HCT116 (cell line): ENCODE results near the gene RRAD. TPM values are rescaled to one million over a fixed set of nuclear protein-coding genes. Genes with fewer than 3 reads are reported as not detected.

Source experiments
- ATAC-seq: fragments of 200-7000 bp; cut with Tn5 transposase; 2 replicates; pipeline ENCODE4 v1.9.1; 2020; ENCODE audit warnings: mild to moderate bottlenecking, moderate library complexity
- BruUV-seq: library from RNA; stranded (reverse); fragments of 400-500 nt; replicated peaks from 2 replicates; lab custom pipeline; 2021; lab: Mats Ljungman, UMichigan
- CTCF ChIA-PET: fragments of 300-600 bp; sonication (Branson Sonifier 250); formaldehyde crosslinking; loops from one replicate; lab custom pipeline; 2021; ENCODE audit warnings: antibody characterized with exemption; lab: Charles Lee
- POLR2A ChIA-PET: fragments of 300-600, 350-600 bp; sonication (Branson Sonifier 250); formaldehyde crosslinking; loops from one replicate; lab custom pipeline; 2021; ENCODE audit warnings: antibody characterized with exemption; lab: Charles Lee
- RAD21 ChIA-PET, 2 experiments: fragments of 300-600 bp; sonication (Branson Sonifier 250); formaldehyde crosslinking; loops; one replicate each; lab custom pipeline; 2023; ENCODE audit warnings: low total read pairs in 2 of 2; ENCODE audit not compliant: uncharacterized antibody in 2 of 2, unreplicated experiment in 2 of 2, low non-redundant PET in 1 of 2; lab: Charles Lee
- DNase-seq: peaks from one replicate; pipeline ENCODE4 v3.0.0-alpha.2; 2010; ENCODE audit warnings: low read depth, low spot score
- H2AFZ ChIP-seq: fragments of 200-600 bp; shearing (Covaris generic), sonication (generic); 2 replicates; pipeline ENCODE4 v1.6.1; 2017; ENCODE audit warnings: low read depth, mixed run types, mixed read lengths, antibody characterized with exemption, low read length; ENCODE audit not compliant: poor library complexity, severe bottlenecking
- H3K27ac ChIP-seq: 2 replicates; pipeline ENCODE4 v1.5.1; 2012; ENCODE audit warnings: low read depth, low read length
- H3K27me3 ChIP-seq: fragments of 200-600 bp; sonication (generic); 2 replicates; pipeline ENCODE4 v1.6.1; 2016; ENCODE audit warnings: mixed run types, low read length, mixed read lengths; ENCODE audit not compliant: insufficient read depth
- H3K36me3 ChIP-seq, 2 experiments: fragments of 200-500 bp in 1 of 2; fragments of 200-600 bp in 1 of 2; sonication (Bioruptor generic) in 1 of 2; sonication (generic) in 1 of 2; 2 replicates each; pipeline versions ENCODE4 v1.5.1 to v1.6.1; 2014 to 2016; ENCODE audit warnings: low read length in 2 of 2, inconsistent platforms in 1 of 2, mixed read lengths in 1 of 2, mixed run types in 1 of 2; ENCODE audit not compliant: insufficient read depth in 2 of 2, control insufficient read depth in 1 of 2
- H3K4me1 ChIP-seq, 2 experiments: fragments of 200-600 bp in 1 of 2; sonication (generic) in 1 of 2; 2 replicates each; pipeline versions ENCODE4 v1.5.1 to v1.6.1; 2012 to 2017; ENCODE audit warnings: low read length in 2 of 2, inconsistent platforms in 1 of 2, mild to moderate bottlenecking in 1 of 2, mixed read lengths in 1 of 2, mixed run types in 1 of 2, moderate library complexity in 1 of 2; ENCODE audit not compliant: insufficient read depth in 2 of 2, control insufficient read depth in 1 of 2
- H3K4me2 ChIP-seq: fragments of 200-600 bp; sonication (generic); 2 replicates; pipeline ENCODE4 v1.6.1; 2017; ENCODE audit warnings: mixed run types, low read length, mixed read lengths
- H3K4me3 ChIP-seq, 2 experiments: fragments of 200-600 bp in 1 of 2; sonication (generic) in 1 of 2; replicated peaks in 1 of 2; 2 replicates each; pipeline ENCODE4 v1.5.1; 2011 to 2016; ENCODE audit warnings: low read length in 2 of 2, control low read depth in 1 of 2, low read depth in 1 of 2, mild to moderate bottlenecking in 1 of 2, mixed read lengths in 1 of 2, mixed run types in 1 of 2
- H3K79me2 ChIP-seq: fragments of 200-600 bp; sonication (generic); 2 replicates; pipeline ENCODE4 v1.6.1; 2017; ENCODE audit warnings: mild to moderate bottlenecking, mixed run types, low read length, moderate library complexity, mixed read lengths; ENCODE audit not compliant: insufficient read depth
- H3K9ac ChIP-seq: fragments of 200-600 bp; sonication (generic); 2 replicates; pipeline ENCODE4 v1.6.1; 2016; ENCODE audit warnings: low read length, mixed read lengths
- H3K9me2 ChIP-seq: fragments of 200-600 bp; sonication (generic), shearing (Covaris generic); 2 replicates; pipeline ENCODE4 v1.6.1; 2017; ENCODE audit warnings: mixed run types, mild to moderate bottlenecking, moderate library complexity; ENCODE audit not compliant: insufficient read depth
- H3K9me3 ChIP-seq, 2 experiments: fragments of 200-500 bp in 1 of 2; fragments of 200-600 bp in 1 of 2; sonication (Bioruptor generic) in 1 of 2; sonication (generic) in 1 of 2; 2 replicates each; pipeline ENCODE4 v1.6.1; 2014 to 2017; ENCODE audit warnings: low read length in 2 of 2, mixed read lengths in 2 of 2, inconsistent platforms in 1 of 2, low read depth in 1 of 2, mild to moderate bottlenecking in 1 of 2, mixed run types in 1 of 2, moderate library complexity in 1 of 2; ENCODE audit not compliant: control insufficient read depth in 1 of 2, insufficient read depth in 1 of 2
- H4K20me1 ChIP-seq: fragments of 200-600 bp; sonication (generic), shearing (Covaris generic); 2 replicates; pipeline ENCODE4 v1.6.1; 2017; ENCODE audit warnings: mixed run types, mild to moderate bottlenecking, moderate library complexity; ENCODE audit not compliant: insufficient read depth
- ELF1 ChIP-seq: IDR thresholded peaks from 2 replicates; pipeline ENCODE4 v1.6.1; 2012; ENCODE audit warnings: low read depth, borderline replicate concordance
- EZH2 ChIP-seq: fragments of 200-600 bp; sonication (generic); IDR thresholded peaks from 2 replicates; pipeline ENCODE4 v1.6.1; 2017; ENCODE audit warnings: antibody characterized with exemption, mixed run types
- EZH2phosphoT487 ChIP-seq: fragments of 200-600 bp; IDR thresholded peaks from 2 replicates; pipeline ENCODE4 v1.6.1; 2018; ENCODE audit warnings: antibody characterized with exemption, borderline replicate concordance
- FOSL1 ChIP-seq: IDR thresholded peaks from 2 replicates; pipeline ENCODE4 v1.6.1; 2012; ENCODE audit warnings: low read depth
- JUND ChIP-seq: IDR thresholded peaks from 2 replicates; pipeline ENCODE4 v1.6.1; 2012
- POLR2A ChIP-seq: IDR thresholded peaks from 2 replicates; pipeline ENCODE4 v1.7.0; 2011; ENCODE audit warnings: borderline replicate concordance; ENCODE audit not compliant: insufficient read depth, insufficient read length; ENCODE audit errors: extremely low read depth
- REST ChIP-seq: IDR thresholded peaks from 2 replicates; pipeline ENCODE4 v1.6.1; 2012; ENCODE audit warnings: low read depth
- SIN3A ChIP-seq: IDR thresholded peaks from 2 replicates; pipeline ENCODE4 v1.6.1; 2012; ENCODE audit warnings: low read depth
- SP1 ChIP-seq: IDR thresholded peaks from 2 replicates; pipeline ENCODE4 v1.6.1; 2012; ENCODE audit warnings: low read depth
- SRF ChIP-seq: IDR thresholded peaks from 2 replicates; pipeline ENCODE4 v1.6.1; 2012; ENCODE audit warnings: low read depth
- TCF7L2 ChIP-seq: IDR thresholded peaks from 2 replicates; pipeline ENCODE4 v1.7.0; 2011; ENCODE audit warnings: borderline replicate concordance, inconsistent platforms; ENCODE audit not compliant: insufficient read depth, insufficient read length; ENCODE audit errors: extremely low read depth
- ZNF274 ChIP-seq: fragments of 200-500 bp; sonication (Bioruptor generic); IDR thresholded peaks from 2 replicates; pipeline ENCODE4 v1.6.1; 2014; ENCODE audit warnings: mild to moderate bottlenecking, low read depth, low read length, inconsistent platforms
- intact Hi-C: fragments of 100-400 bp; cut with micrococcal nuclease; formaldehyde crosslinking; loops from 2 replicates; pipeline ENCODE4 v1.10.0; 2022
- total RNA-seq: library from RNA; stranded (reverse); gene quantifications from one replicate; pipeline ENCODE4 v1.2.1, GENCODE V29; 2021; ENCODE audit not compliant: unreplicated experiment
- TF ChIP-seq, protein P1 (sequence below): IDR thresholded peaks from 2 replicates; pipeline ENCODE4 v1.6.1; 2012
- TF ChIP-seq, protein P2 (sequence below): IDR thresholded peaks from 2 replicates; pipeline ENCODE4 v1.6.1; 2011; ENCODE audit warnings: mild to moderate bottlenecking, low read length, moderate library complexity; ENCODE audit not compliant: insufficient replicate concordance; ENCODE audit errors: extremely low read depth

RRAD gene
- total RNA-seq, 1 experiment from 2014 or later = 2.2 TPM

DNA sequence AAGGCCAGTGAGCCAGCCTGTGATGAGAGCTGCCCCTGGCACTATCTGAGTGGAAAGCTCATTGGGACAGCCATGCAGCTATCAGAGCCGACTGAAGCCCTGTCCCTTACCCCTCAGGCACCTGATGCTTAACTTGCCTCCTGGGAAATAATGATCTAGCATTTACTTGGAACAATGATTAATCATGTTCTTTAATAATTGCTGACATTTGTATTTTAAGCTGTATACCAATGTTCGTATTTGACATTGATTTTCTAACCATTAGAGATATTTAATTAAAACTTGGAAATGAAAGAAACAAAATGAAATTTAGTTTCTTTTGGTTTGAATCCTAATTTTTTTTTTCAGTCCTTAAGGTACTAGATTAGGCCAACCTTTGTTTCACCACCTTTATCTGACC, 34.5 kb downstream of the RRAD start:
- no TSS peak for BruUV-seq
- CTCF ChIA-PET = interaction anchor here (1.2 kb wide), 2 partner anchors 18 to 60 kb away, joined by 3 to 4 read pairs; partner anchors contain the start of gene NAE1
- no peaks in the 10 kb centered on the region for H4K20me1 ChIP-seq
- POLR2A ChIA-PET = no interaction called here
- intact Hi-C loops = loop anchor here (10.0 kb wide), 1 partner anchor 214 kb away; the partner anchor contains the start of gene PHAF1
- no peak overlapping the region for H3K9ac ChIP-seq
- H3K27ac ChIP-seq = no peak overlapping the region
- H3K4me3 ChIP-seq = no peak overlapping the region
- H2AFZ ChIP-seq = no peak overlapping the region
- no peaks in the 10 kb centered on the region for H3K9me2 ChIP-seq
- peaks cover 1 to 6% of the 10 kb centered on the region in 2 experiments; a peak in 3 of 4 replicates for H3K36me3 ChIP-seq
- H3K79me2 ChIP-seq = peaks cover under 1% of the 10 kb centered on the region; the same call in 1 of the 2 replicates
- DNase-seq = no peak
- no peak overlapping the region for H3K4me2 ChIP-seq
- RAD21 ChIA-PET = no interaction called here
- no peaks in the 10 kb centered on the region for H3K9me3 ChIP-seq
- no peaks in the 10 kb centered on the region for H3K27me3 ChIP-seq
- ATAC-seq = no peak
- peaks cover 0 to 4% of the 10 kb centered on the region in 2 experiments; a peak in 1 of 4 replicates for H3K4me1 ChIP-seq
- TF ChIP-seq EZH2phosphoT487 (no peak), ZNF274 (no peak)

GRCh38 chr16:66889622-66890021, 35.7 kb downstream of the RRAD start:
- Histone ChIP-seq H3K4me1 (no peaks in the 10 kb centered on the region), H3K4me3 (no peak overlapping the region), H3K79me2 (peaks cover 9% of the 10 kb centered on the region; the same call in 1 of the 2 replicates), H3K27me3 (no peaks in the 10 kb centered on the region), H3K36me3 (peaks cover 6 to 18% of the 10 kb centered on the region in 2 experiments; a peak in 3 of 4 replicates), H3K4me2 (no peak overlapping the region), H3K27ac (no peak overlapping the region), H3K9me3 (no peaks in the 10 kb centered on the region), H3K9ac (no peak overlapping the region), H2AFZ (no peak overlapping the region), H3K9me2 (no peaks in the 10 kb centered on the region), H4K20me1 (no peaks in the 10 kb centered on the region)
- ChIA-PET POLR2A (interaction anchor here (1.1 kb wide), 1 partner anchor 9 kb away, joined by 3 read pairs; the partner anchor contains the start of gene PDP2), CTCF (interaction anchor here (1.2 kb wide), 2 partner anchors 17 to 59 kb away, joined by 3 to 4 read pairs; partner anchors contain the start of gene NAE1), RAD21 (interaction anchor here in 1 of 2 experiments (0.7 kb wide), 1 partner anchor 9 kb away, joined by 5 read pairs; the partner anchor contains the start of gene PDP2)
- no TSS peak for BruUV-seq
- ATAC-seq (no peak), DNase-seq (no peak)
- intact Hi-C loops = loop anchor here (10.0 kb wide), 1 partner anchor 215 kb away; the partner anchor contains the start of gene PHAF1
- TF ChIP-seq, protein P1, sequence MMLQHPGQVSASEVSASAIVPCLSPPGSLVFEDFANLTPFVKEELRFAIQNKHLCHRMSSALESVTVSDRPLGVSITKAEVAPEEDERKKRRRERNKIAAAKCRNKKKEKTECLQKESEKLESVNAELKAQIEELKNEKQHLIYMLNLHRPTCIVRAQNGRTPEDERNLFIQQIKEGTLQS = no peak
- TF ChIP-seq SP1 = no peak
- TF ChIP-seq SRF = no peak
- TF ChIP-seq EZH2 = no peak
- no peak for TF ChIP-seq ZNF274
- no peak for TF ChIP-seq TCF7L2
- TF ChIP-seq, protein P2, sequence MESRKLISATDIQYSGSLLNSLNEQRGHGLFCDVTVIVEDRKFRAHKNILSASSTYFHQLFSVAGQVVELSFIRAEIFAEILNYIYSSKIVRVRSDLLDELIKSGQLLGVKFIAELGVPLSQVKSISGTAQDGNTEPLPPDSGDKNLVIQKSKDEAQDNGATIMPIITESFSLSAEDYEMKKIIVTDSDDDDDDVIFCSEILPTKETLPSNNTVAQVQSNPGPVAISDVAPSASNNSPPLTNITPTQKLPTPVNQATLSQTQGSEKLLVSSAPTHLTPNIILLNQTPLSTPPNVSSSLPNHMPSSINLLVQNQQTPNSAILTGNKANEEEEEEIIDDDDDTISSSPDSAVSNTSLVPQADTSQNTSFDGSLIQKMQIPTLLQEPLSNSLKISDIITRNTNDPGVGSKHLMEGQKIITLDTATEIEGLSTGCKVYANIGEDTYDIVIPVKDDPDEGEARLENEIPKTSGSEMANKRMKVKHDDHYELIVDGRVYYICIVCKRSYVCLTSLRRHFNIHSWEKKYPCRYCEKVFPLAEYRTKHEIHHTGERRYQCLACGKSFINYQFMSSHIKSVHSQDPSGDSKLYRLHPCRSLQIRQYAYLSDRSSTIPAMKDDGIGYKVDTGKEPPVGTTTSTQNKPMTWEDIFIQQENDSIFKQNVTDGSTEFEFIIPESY = no peak
- no peak for TF ChIP-seq FOSL1
- TF ChIP-seq JUND = no peak
- no peak for TF ChIP-seq POLR2A
- no peak for TF ChIP-seq ELF1
- TF ChIP-seq REST = no peak
- TF ChIP-seq SIN3A = no peak
